ENCODE data around the gene MPIG6B.
A peak's percentile ranks its signal among the peaks of the same experiment; 100 is the strongest.

Gene MPIG6B

DNA sequence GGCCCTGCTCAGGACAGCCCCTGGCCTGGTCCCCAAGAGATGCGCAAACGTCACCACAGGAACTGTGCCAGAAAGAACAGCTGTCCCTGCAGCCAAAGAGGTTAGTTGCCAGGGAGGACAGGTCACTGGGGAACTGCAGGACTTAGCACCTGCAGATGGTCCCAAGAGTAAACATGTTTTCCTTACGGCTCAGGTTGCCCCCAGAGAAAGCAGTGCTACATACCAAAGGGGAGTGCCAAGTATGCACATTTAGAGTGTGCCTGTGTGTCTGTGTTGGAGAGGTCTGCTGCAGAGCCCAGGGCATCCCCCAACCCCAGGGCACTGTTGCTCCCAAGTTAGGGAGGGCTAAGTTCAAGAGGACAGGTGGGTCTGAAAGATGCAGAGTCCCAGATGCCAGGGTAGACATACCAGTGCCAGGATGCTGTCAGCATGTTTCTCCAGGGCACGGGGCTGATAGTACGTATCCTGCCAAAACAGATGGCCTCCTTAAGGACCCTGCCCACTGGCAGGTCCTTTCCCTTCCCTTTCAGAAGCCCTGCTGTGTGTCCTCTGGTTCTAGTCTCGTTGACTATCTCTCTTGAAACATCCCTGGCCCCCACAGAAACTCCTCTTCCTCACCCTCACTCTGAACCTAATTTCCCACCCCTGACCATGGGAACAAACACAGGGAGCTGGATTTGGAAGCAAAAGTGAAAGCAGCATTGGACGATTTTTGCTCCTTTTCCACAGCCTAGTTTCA, 21.3 kb upstream of the MPIG6B start:
- FAIRE-seq = no peak
- TF ChIP-seq, protein P1, sequence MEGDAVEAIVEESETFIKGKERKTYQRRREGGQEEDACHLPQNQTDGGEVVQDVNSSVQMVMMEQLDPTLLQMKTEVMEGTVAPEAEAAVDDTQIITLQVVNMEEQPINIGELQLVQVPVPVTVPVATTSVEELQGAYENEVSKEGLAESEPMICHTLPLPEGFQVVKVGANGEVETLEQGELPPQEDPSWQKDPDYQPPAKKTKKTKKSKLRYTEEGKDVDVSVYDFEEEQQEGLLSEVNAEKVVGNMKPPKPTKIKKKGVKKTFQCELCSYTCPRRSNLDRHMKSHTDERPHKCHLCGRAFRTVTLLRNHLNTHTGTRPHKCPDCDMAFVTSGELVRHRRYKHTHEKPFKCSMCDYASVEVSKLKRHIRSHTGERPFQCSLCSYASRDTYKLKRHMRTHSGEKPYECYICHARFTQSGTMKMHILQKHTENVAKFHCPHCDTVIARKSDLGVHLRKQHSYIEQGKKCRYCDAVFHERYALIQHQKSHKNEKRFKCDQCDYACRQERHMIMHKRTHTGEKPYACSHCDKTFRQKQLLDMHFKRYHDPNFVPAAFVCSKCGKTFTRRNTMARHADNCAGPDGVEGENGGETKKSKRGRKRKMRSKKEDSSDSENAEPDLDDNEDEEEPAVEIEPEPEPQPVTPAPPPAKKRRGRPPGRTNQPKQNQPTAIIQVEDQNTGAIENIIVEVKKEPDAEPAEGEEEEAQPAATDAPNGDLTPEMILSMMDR (IDR thresholded peaks at IDR 0.05; ENCODE audit: insufficient read depth, missing control alignments) = no peak
- DNase-seq (ENCODE audit: insufficient read length, low spot score) = no peak

DNA sequence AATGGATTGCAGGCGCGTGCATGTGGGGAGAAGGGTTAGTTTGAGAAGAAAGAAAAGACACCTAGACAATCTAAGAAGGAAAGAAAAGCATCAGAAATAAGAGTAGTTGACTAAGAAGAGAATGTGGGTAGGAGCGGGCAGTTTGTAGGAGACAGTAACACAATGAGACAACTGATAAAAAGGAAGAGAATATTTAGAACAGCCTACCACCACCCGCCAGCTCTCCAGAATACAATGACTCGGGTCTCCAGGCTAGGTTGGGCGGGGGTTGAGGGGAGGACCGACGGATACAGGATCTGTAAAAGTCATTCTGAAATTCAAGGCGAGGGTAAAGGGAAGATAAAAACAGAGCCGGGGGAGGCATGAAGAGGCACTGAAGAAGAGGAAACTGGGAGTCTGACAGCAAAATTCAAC, 20.8 kb upstream of the MPIG6B start:
- TF ChIP-seq, protein P1 (IDR thresholded peaks at IDR 0.05; ENCODE audit: insufficient read depth, missing control alignments) = no peak
- DNase-seq (ENCODE audit: insufficient read length, low spot score) = no peak
- no peak for FAIRE-seq

DNA sequence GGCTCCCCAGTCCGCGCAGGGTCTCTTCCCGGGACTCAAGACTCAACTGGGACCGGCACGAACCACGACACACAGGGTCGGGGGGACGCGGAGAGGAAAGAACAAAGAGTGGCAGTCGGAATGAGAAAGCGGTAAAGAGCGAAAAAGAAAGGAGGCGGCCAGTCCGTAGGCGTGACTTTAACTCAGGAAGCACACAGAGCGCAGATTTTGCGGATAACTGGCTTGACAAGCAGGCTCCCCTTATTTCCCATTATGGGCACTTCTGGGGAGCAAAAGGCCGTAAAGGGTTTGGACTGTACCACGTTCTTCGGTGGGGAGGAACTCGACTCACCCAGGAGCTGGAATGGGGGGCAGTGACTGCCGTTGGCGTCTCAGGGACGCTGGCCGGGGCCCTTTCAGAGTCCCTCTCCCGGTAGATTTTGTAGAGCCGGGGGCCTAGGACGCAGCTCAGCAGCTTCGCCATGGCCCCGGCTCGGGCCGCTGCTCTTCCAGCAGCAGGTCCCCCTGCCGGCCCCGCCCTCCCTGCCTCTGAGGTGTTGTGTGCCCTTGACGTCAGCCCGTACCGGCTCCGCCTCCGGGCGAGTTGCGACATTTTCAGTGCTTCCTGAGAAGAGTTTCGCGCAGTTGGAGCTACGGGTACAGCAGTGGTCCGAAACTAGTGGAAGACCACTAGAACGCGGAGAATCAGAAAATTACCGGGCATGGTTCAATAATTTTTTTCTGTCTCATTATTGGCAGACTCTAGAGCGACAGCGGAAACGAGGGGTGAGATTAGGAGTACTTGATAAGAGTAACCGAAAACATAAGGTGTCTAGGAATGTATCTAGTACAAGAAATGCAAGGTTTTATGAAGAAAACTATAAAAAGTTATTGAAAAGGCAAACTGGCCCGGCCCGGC, 20.1 kb upstream of the MPIG6B start, which contains the start of gene ABHD16A:
TSS of gene ABHD16A (minus strand) at position 506 of the 898 bp plus-strand sequence. CDS start at position 463, 43 bp downstream.
- no peak for FAIRE-seq

DNA sequence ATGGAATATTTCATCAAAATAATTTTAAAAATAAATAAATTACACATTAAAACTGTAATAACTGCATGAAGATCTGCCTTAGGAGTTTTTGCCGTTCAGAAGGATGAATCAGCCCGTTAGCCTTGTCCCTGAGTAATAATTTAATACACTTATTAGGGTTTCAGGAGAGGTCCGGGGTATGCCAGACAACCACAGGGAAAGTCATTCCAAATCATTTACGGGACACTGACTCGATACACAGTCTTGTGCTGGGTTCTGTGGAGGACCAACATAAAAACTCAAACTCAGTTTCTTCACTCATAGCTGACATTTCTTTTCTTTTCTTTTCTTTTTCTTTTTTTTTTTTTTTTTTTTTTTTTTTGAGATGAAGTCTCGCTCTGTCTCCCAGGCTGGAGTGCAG, 17.2 kb upstream of the MPIG6B start:
- TF ChIP-seq, protein P1 (IDR thresholded peaks at IDR 0.05; ENCODE audit: insufficient read depth, missing control alignments) = no peak
- no peak for DNase-seq (ENCODE audit: insufficient read length, low spot score)
- no peak for FAIRE-seq

More for the DNA sequence above, 20.1 kb upstream of the MPIG6B start, which contains the start of gene ABHD16A:
- peak; percentile 98 for DNase-seq (ENCODE audit: insufficient read length, low spot score)
- TF ChIP-seq, protein P1 (IDR thresholded peaks at IDR 0.05; ENCODE audit: insufficient read depth, missing control alignments) = no peak

DNA sequence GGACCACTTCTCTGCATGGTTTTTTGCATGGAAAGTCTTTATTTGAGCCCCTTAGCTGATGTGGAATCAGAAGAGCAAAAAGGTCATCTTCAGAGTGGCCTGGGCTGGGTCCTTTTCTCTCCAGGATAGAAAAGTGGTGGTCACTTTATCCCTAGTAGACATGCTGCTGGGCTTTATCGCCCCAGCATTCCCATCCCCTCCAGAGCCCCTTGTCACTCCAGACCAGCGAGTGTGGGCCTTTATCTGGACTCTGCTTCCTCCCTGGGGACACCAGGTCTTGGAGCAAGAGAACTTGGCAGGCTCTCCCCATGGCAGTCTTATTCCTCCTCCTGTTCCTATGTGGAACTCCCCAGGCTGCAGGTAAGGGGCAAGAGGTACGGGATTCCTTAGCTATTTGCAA, 16.6 kb upstream of the MPIG6B start, which contains the start of gene LY6G6F:
TSS of gene LY6G6F (plus strand) at position 268 of the 400 bp plus-strand sequence. CDS start at position 309, 41 bp downstream.
- DNase-seq (ENCODE audit: insufficient read length, low spot score) (no peak), FAIRE-seq (no peak)
- TF ChIP-seq, protein P1 (IDR thresholded peaks at IDR 0.05; ENCODE audit: insufficient read depth, missing control alignments) = no peak

DNA sequence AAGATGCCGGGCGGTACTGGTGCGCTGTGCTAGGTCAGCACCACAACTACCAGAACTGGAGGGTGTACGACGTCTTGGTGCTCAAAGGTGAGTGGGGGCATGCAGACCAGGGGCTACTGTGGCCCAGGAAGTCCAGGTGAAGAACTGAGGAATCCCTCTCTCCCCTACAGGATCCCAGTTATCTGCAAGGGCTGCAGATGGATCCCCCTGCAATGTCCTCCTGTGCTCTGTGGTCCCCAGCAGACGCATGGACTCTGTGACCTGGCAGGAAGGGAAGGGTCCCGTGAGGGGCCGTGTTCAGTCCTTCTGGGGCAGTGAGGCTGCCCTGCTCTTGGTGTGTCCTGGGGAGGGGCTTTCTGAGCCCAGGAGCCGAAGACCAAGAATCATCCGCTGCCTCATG, 15.5 kb upstream of the MPIG6B start:
- no peak for FAIRE-seq
- DNase-seq (ENCODE audit: insufficient read length, low spot score) = no peak
- TF ChIP-seq, protein P1 (IDR thresholded peaks at IDR 0.05; ENCODE audit: insufficient read depth, missing control alignments) = no peak
